ENCODE results near the gene TRIM67.

DNA sequence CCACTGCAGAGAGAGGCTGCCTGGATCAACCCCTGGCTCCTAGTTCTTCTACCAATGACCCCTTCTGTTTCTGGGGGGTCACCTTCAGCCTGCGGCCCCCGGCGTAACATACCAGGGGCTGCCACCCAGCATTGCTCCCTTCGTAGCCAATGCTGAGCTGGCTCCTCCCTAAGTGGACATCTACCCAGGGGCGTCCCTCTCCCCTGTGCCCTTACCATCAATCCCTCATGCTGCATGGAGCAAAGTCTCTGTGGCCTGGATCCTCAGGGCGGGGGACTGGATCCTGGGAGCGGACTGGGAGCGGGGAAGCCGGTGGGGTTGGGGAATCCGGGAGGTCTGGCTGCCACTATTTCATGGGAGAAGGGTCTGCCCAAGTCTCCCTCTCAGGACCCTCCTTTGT, 28.6 kb downstream of the TRIM67 start:
- TF ChIP-seq, protein P1, sequence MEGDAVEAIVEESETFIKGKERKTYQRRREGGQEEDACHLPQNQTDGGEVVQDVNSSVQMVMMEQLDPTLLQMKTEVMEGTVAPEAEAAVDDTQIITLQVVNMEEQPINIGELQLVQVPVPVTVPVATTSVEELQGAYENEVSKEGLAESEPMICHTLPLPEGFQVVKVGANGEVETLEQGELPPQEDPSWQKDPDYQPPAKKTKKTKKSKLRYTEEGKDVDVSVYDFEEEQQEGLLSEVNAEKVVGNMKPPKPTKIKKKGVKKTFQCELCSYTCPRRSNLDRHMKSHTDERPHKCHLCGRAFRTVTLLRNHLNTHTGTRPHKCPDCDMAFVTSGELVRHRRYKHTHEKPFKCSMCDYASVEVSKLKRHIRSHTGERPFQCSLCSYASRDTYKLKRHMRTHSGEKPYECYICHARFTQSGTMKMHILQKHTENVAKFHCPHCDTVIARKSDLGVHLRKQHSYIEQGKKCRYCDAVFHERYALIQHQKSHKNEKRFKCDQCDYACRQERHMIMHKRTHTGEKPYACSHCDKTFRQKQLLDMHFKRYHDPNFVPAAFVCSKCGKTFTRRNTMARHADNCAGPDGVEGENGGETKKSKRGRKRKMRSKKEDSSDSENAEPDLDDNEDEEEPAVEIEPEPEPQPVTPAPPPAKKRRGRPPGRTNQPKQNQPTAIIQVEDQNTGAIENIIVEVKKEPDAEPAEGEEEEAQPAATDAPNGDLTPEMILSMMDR (IDR thresholded peaks at IDR 0.05): no peak
- TF ChIP-seq POLR2A (IDR thresholded peaks at IDR 0.05): no peak

All from uterus (tissue), 2 donors.